Measurements from ENCODE around the gene BUD31. TPM values are rescaled to one million over a fixed set of nuclear protein-coding genes. Genes with fewer than 3 reads are reported as not detected.
"Not testable (repeated sequence)": the region's sequence is repeated elsewhere in the genome, so short reads cannot be mapped to it uniquely, and the experiment has no call there.

The BUD31 gene
- total RNA-seq, 4 donors from 2014 or later, result 23.3 to 46.8 (median 28.0) TPM

- in situ Hi-C loops (cut with MboI; ENCODE audit: low sequenced_read_pairs in 4 of 4), result no loop called here
- DNase-seq, result peak; percentile 36 to 58
- peak; percentile 43 to 49 for ATAC-seq
- no peaks in the 10 kb centered on the region for H3K36me3 ChIP-seq
- peak within 1 kb of the TSS; percentile 61 to 83 (median 78) for H3K27ac ChIP-seq
- intact Hi-C loops (cut with DNase I; ENCODE audit: low total_unique reads), result loop anchor here (1.0 kb wide), 1 partner anchor 34 kb away; the partner anchor contains the start of genes BUD31 and PDAP1
- peak; percentile 31 to 33 for TF ChIP-seq POLR2A (IDR thresholded peaks at IDR 0.05)
- TF ChIP-seq, protein P1, sequence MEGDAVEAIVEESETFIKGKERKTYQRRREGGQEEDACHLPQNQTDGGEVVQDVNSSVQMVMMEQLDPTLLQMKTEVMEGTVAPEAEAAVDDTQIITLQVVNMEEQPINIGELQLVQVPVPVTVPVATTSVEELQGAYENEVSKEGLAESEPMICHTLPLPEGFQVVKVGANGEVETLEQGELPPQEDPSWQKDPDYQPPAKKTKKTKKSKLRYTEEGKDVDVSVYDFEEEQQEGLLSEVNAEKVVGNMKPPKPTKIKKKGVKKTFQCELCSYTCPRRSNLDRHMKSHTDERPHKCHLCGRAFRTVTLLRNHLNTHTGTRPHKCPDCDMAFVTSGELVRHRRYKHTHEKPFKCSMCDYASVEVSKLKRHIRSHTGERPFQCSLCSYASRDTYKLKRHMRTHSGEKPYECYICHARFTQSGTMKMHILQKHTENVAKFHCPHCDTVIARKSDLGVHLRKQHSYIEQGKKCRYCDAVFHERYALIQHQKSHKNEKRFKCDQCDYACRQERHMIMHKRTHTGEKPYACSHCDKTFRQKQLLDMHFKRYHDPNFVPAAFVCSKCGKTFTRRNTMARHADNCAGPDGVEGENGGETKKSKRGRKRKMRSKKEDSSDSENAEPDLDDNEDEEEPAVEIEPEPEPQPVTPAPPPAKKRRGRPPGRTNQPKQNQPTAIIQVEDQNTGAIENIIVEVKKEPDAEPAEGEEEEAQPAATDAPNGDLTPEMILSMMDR (IDR thresholded peaks at IDR 0.05 in 4 of 5, conservative IDR thresholded peaks at IDR 0.05 in 1 of 5), result no peak
- peak within 1 kb of the TSS; percentile 68 to 93 (median 74) for H3K4me3 ChIP-seq
- H3K9me3 ChIP-seq, result no peaks in the 10 kb centered on the region
- H3K4me1 ChIP-seq, result peaks cover 5 to 13% of the 10 kb centered on the region in 2 donors
- no peaks in the 10 kb centered on the region for H3K27me3 ChIP-seq
Observed at GRCh38 chr7:99374111-99375064, 34.4 kb upstream of the BUD31 start, which contains the start of gene ARPC1B. TSS of gene ARPC1B (plus strand) at chr7:99374730. CDS start at chr7:99385715, 10,985 bp downstream.

- peaks cover 6 to 20% of the 10 kb centered on the region in 2 donors for H3K4me1 ChIP-seq
- H3K27me3 ChIP-seq, result no peaks in the 10 kb centered on the region
- no peaks in the 10 kb centered on the region for H3K36me3 ChIP-seq
- DNase-seq (peak; percentile 26 to 63), ATAC-seq (peak; percentile 48 to 55)
- H3K27ac ChIP-seq, result peak overlapping the region; percentile 61 to 83 (median 78)
- in situ Hi-C loops (cut with MboI; ENCODE audit: low sequenced_read_pairs in 4 of 4) (no loop called here), intact Hi-C loops (cut with DNase I; ENCODE audit: low total_unique reads) (loop anchor here (1.0 kb wide), 1 partner anchor 33 kb away; the partner anchor contains the start of genes BUD31 and PDAP1)
- peak overlapping the region; percentile 68 to 93 (median 74) for H3K4me3 ChIP-seq
- no peaks in the 10 kb centered on the region for H3K9me3 ChIP-seq
- no peak for TF ChIP-seq POLR2A (IDR thresholded peaks at IDR 0.05)
- TF ChIP-seq, protein P1 (IDR thresholded peaks at IDR 0.05 in 4 of 5, conservative IDR thresholded peaks at IDR 0.05 in 1 of 5), result no peak
Observed at GRCh38 chr7:99375070-99375807, 33.5 kb upstream of the BUD31 start.

GRCh38 chr7:99379043-99379577 lies 29.7 kb upstream of the BUD31 start:
- Histone ChIP-seq H3K36me3 (no peaks in the 10 kb centered on the region), H3K27me3 (no peaks in the 10 kb centered on the region), H3K4me1 (peaks cover 8 to 25% of the 10 kb centered on the region in 2 donors), H3K4me3 (peak overlapping the region in 2 of 4 donors; percentile 14 to 16), H3K27ac (peak overlapping the region; percentile 74 to 77 (median 75)), H3K9me3 (no peaks in the 10 kb centered on the region)
- intact Hi-C loops (cut with DNase I; ENCODE audit: low total_unique reads) (no loop called here), in situ Hi-C loops (cut with MboI; ENCODE audit: low sequenced_read_pairs in 4 of 4) (no loop called here)
- peak; percentile 65 to 67 for ATAC-seq
- TF ChIP-seq, protein P1 (IDR thresholded peaks at IDR 0.05 in 4 of 5, conservative IDR thresholded peaks at IDR 0.05 in 1 of 5), result no peak
- TF ChIP-seq POLR2A (IDR thresholded peaks at IDR 0.05), result no peak
- DNase-seq, result peak; percentile 52 to 67

DNA sequence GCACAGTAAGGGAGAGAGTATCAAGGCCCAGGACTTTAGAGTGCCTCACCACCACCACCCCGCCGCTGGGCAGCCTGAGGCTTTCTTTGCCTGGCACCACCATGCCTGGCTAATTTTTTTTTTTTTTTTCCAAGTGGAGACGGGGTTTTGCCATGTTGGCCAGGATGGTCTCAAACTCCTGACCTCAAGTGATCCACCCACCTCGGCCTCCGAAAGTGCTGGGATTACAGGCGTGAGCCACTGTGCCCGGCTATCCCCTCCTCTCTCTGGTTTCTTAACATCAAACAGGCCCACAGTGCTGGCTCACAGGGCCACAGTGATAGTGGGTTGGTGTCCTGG lies 29.1 kb upstream of the BUD31 start:
- DNase-seq; H3K27me3 ChIP-seq; intact Hi-C loops (cut with DNase I; ENCODE audit: low total_unique reads); H3K9me3 ChIP-seq; ATAC-seq; in situ Hi-C loops (cut with MboI; ENCODE audit: low sequenced_read_pairs in 4 of 4); H3K36me3 ChIP-seq: not testable (repeated sequence)
- peaks cover 8 to 25% of the 10 kb centered on the region in 2 donors for H3K4me1 ChIP-seq
- H3K27ac ChIP-seq, result peak overlapping the region; percentile 74 to 77 (median 75)
- H3K4me3 ChIP-seq, result peak overlapping the region; percentile 14 to 34 (median 18)
